Measurements from ENCODE around the gene LSM14A.

The LSM14A gene

GRCh38 chr19:34171877-34172660 lies at the start of gene LSM14A:
Gene LSM14A, plus strand, starts transcription at chr19:34172504. Its CDS starts 139 bp downstream, at chr19:34172643.
- peak; percentile 14 for TF ChIP-seq NFIC (IDR thresholded peaks at IDR 0.05)
- TF ChIP-seq ZBTB7A (IDR thresholded peaks at IDR 0.05; ENCODE audit: low read depth) = 0 out of 2 replicates have a peak, but pooled peaks have one; percentile 43
- TF ChIP-seq, protein P1, sequence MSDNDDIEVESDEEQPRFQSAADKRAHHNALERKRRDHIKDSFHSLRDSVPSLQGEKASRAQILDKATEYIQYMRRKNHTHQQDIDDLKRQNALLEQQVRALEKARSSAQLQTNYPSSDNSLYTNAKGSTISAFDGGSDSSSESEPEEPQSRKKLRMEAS (IDR thresholded peaks at IDR 0.05) = peak; percentile 83; the same call in 1 of the 2 replicates
- TF ChIP-seq TEAD4 (IDR thresholded peaks at IDR 0.05) = no peak
- peak; percentile 94 for TF ChIP-seq TAF1 (IDR thresholded peaks at IDR 0.05; ENCODE audit: low read depth)
- TF ChIP-seq, protein P2, sequence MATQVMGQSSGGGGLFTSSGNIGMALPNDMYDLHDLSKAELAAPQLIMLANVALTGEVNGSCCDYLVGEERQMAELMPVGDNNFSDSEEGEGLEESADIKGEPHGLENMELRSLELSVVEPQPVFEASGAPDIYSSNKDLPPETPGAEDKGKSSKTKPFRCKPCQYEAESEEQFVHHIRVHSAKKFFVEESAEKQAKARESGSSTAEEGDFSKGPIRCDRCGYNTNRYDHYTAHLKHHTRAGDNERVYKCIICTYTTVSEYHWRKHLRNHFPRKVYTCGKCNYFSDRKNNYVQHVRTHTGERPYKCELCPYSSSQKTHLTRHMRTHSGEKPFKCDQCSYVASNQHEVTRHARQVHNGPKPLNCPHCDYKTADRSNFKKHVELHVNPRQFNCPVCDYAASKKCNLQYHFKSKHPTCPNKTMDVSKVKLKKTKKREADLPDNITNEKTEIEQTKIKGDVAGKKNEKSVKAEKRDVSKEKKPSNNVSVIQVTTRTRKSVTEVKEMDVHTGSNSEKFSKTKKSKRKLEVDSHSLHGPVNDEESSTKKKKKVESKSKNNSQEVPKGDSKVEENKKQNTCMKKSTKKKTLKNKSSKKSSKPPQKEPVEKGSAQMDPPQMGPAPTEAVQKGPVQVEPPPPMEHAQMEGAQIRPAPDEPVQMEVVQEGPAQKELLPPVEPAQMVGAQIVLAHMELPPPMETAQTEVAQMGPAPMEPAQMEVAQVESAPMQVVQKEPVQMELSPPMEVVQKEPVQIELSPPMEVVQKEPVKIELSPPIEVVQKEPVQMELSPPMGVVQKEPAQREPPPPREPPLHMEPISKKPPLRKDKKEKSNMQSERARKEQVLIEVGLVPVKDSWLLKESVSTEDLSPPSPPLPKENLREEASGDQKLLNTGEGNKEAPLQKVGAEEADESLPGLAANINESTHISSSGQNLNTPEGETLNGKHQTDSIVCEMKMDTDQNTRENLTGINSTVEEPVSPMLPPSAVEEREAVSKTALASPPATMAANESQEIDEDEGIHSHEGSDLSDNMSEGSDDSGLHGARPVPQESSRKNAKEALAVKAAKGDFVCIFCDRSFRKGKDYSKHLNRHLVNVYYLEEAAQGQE (IDR thresholded peaks at IDR 0.05; ENCODE audit: low read depth) = 0 out of 2 replicates have a peak, but pooled peaks have one; percentile 7
- no peak for TF ChIP-seq FOXM1 (IDR thresholded peaks at IDR 0.05; ENCODE audit: borderline replicate concordance, low read depth)
- TF ChIP-seq EP300 (IDR thresholded peaks at IDR 0.05; ENCODE audit: borderline replicate concordance) = peak; percentile 38; the same call in 1 of the 2 replicates
- TF ChIP-seq RAD21 (IDR thresholded peaks at IDR 0.05; ENCODE audit: low read depth) = no peak
- peak; percentile 30; the same call in 1 of the 2 replicates for TF ChIP-seq TCF12 (IDR thresholded peaks at IDR 0.05; ENCODE audit: low read depth)
- TF ChIP-seq YY1 (IDR thresholded peaks at IDR 0.05; ENCODE audit: low read depth) = peak; percentile 88

GRCh38 chr19:34124828-34125227 lies 47.5 kb upstream of the LSM14A start:
- TF ChIP-seq, protein P2 (IDR thresholded peaks at IDR 0.05; ENCODE audit: low read depth) = no peak
- TF ChIP-seq USF1 (IDR thresholded peaks at IDR 0.05) = no peak
- TF ChIP-seq YY1 (IDR thresholded peaks at IDR 0.05; ENCODE audit: low read depth) = no peak

DNA sequence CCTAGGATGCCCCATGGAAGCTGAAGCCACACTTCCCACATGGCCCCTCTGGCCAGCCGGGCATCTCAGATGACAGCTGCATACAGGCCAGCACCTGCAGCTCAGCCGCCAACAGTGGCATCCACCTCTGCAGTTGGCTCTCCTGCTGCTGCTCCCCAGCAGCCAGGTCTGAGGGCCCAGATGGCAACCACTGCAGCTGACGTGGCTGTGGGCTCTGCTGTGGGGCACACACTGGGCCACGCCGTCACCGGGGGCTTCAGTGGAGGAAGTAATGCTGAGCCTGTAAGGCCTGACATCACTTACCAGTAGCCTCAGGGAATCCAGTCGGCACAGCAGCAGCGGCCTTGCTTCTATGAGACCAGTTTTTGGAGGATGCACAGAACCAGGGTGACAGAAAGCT lies 45.3 kb upstream of the LSM14A start:
- TF ChIP-seq YY1 (IDR thresholded peaks at IDR 0.05; ENCODE audit: low read depth) (no peak), USF1 (IDR thresholded peaks at IDR 0.05) (no peak), NFIC (IDR thresholded peaks at IDR 0.05) (no peak), EP300 (IDR thresholded peaks at IDR 0.05; ENCODE audit: borderline replicate concordance) (no peak), RAD21 (IDR thresholded peaks at IDR 0.05; ENCODE audit: low read depth) (no peak), TAF1 (IDR thresholded peaks at IDR 0.05; ENCODE audit: low read depth) (no peak), TCF12 (IDR thresholded peaks at IDR 0.05; ENCODE audit: low read depth) (no peak), ZBTB7A (IDR thresholded peaks at IDR 0.05; ENCODE audit: low read depth) (no peak), FOXM1 (IDR thresholded peaks at IDR 0.05; ENCODE audit: borderline replicate concordance, low read depth) (no peak)

GRCh38 chr19:34127684-34128189 lies 44.6 kb upstream of the LSM14A start:
- TF ChIP-seq EGR1 (IDR thresholded peaks at IDR 0.05) = no peak
- TF ChIP-seq NFIC (IDR thresholded peaks at IDR 0.05) = no peak
- TF ChIP-seq TAF1 (IDR thresholded peaks at IDR 0.05; ENCODE audit: low read depth) = no peak
- TF ChIP-seq CEBPB (IDR thresholded peaks at IDR 0.05) = no peak
- no peak for TF ChIP-seq ZBTB7A (IDR thresholded peaks at IDR 0.05; ENCODE audit: low read depth)
- no peak for TF ChIP-seq CREB1 (IDR thresholded peaks at IDR 0.05; ENCODE audit: low read depth)
- TF ChIP-seq TCF12 (IDR thresholded peaks at IDR 0.05; ENCODE audit: low read depth) = no peak
- no peak for TF ChIP-seq USF1 (IDR thresholded peaks at IDR 0.05)
- no peak for TF ChIP-seq YY1 (IDR thresholded peaks at IDR 0.05; ENCODE audit: low read depth)
- TF ChIP-seq, protein P2 (IDR thresholded peaks at IDR 0.05; ENCODE audit: low read depth) = no peak
- no peak for TF ChIP-seq TEAD4 (IDR thresholded peaks at IDR 0.05)
- no peak for TF ChIP-seq EP300 (IDR thresholded peaks at IDR 0.05; ENCODE audit: borderline replicate concordance)
- no peak for TF ChIP-seq RAD21 (IDR thresholded peaks at IDR 0.05; ENCODE audit: low read depth)
- no peak for TF ChIP-seq FOXM1 (IDR thresholded peaks at IDR 0.05; ENCODE audit: borderline replicate concordance, low read depth)
- TF ChIP-seq, protein P1 (IDR thresholded peaks at IDR 0.05) = no peak
